Panc1 (cell line): ENCODE measurements around the gene MS4A6E. TPM values are rescaled to one million over a fixed set of nuclear protein-coding genes. Genes with fewer than 3 reads are reported as not detected.

ENCODE experiments used
- ATAC-seq: fragments of 200-7000 bp; cut with Tn5 transposase; 2 replicates; pipeline ENCODE4 v1.9.1; 2020; ENCODE audit warnings: mild to moderate bottlenecking, moderate library complexity
- BruUV-seq: library from RNA; stranded (reverse); fragments of 400-500 nt; replicated peaks from 2 replicates; lab custom pipeline; 2021; lab: Mats Ljungman, UMichigan
- CTCF ChIA-PET: fragments of 300-600 bp; sonication (Branson Sonifier 250); formaldehyde crosslinking; loops from one replicate; lab custom pipeline; 2022; ENCODE audit warnings: antibody characterized with exemption; lab: Charles Lee
- POLR2A ChIA-PET: fragments of 300-600 bp; sonication (Branson Sonifier 250); formaldehyde crosslinking; loops from one replicate; lab custom pipeline; 2022; ENCODE audit warnings: antibody characterized with exemption; lab: Charles Lee
- DNase-seq: peaks from one replicate; pipeline ENCODE4 v3.0.0-alpha.2; 2010; ENCODE audit warnings: low read depth, low spot score
- H3K27ac ChIP-seq: 2 replicates; pipeline ENCODE4 v1.5.1; 2011; ENCODE audit warnings: mild to moderate bottlenecking, low read length, inconsistent platforms
- H3K27me3 ChIP-seq: fragments of 200-500 bp; sonication (Bioruptor generic); 2 replicates; pipeline ENCODE4 v1.6.0; 2014; ENCODE audit warnings: low read length, inconsistent platforms; ENCODE audit not compliant: control insufficient read depth, insufficient read depth
- H3K36me3 ChIP-seq: fragments of 200-500 bp; sonication (Bioruptor generic); 2 replicates; pipeline ENCODE4 v1.5.1; 2014; ENCODE audit warnings: inconsistent platforms, mild to moderate bottlenecking, low read length, moderate library complexity; ENCODE audit not compliant: control insufficient read depth, insufficient read depth
- H3K4me1 ChIP-seq: 2 replicates; pipeline ENCODE4 v1.5.1; 2011; ENCODE audit warnings: inconsistent platforms, mild to moderate bottlenecking, low read length, moderate library complexity; ENCODE audit not compliant: control insufficient read depth, insufficient read depth
- H3K4me3 ChIP-seq, 2 experiments: 2 replicates each; pipeline ENCODE4 v1.5.1; 2011 to 2012; ENCODE audit warnings: low read depth in 2 of 2, low read length in 2 of 2, mild to moderate bottlenecking in 2 of 2, inconsistent platforms in 1 of 2, moderate library complexity in 1 of 2
- H3K9me3 ChIP-seq: fragments of 200-500 bp; sonication (Bioruptor generic); 2 replicates; pipeline ENCODE4 v1.5.1; 2014; ENCODE audit warnings: low read depth, mild to moderate bottlenecking, inconsistent platforms, low read length, moderate library complexity; ENCODE audit not compliant: control insufficient read depth, insufficient read depth
- POLR2AphosphoS5 ChIP-seq: IDR thresholded peaks from 2 replicates; pipeline ENCODE4 v1.6.1; 2012; ENCODE audit warnings: mild to moderate bottlenecking, low read depth, low read length, moderate library complexity
- REST ChIP-seq, 2 experiments: IDR thresholded peaks; 2 replicates each; pipeline ENCODE4 v1.6.1; 2011 to 2012; ENCODE audit warnings: low read depth in 2 of 2, control low read depth in 1 of 2, low read length in 1 of 2, mild to moderate bottlenecking in 1 of 2, moderate library complexity in 1 of 2; ENCODE audit not compliant: insufficient read depth in 1 of 2
- SIN3A ChIP-seq: IDR thresholded peaks from 2 replicates; pipeline ENCODE4 v1.6.1; 2012; ENCODE audit warnings: low read depth, mild to moderate bottlenecking, low read length, moderate library complexity, borderline replicate concordance; ENCODE audit not compliant: insufficient read depth
- TCF7L2 ChIP-seq: IDR thresholded peaks from 2 replicates; pipeline ENCODE4 v1.6.1; 2011; ENCODE audit warnings: mild to moderate bottlenecking, low read depth, low read length, inconsistent platforms
- in situ Hi-C: cut with HindIII; loops from 2 replicates; pipeline ENCODE4 v1.10.0; 2016; ENCODE audit warnings: low sequenced_read_pairs, low pct_unique_long_range_greater_than_20kb
- intact Hi-C: fragments of 100-400 bp; cut with micrococcal nuclease; formaldehyde crosslinking; loops from one replicate; pipeline ENCODE4 v1.10.0; 2022; ENCODE audit not compliant: unreplicated experiment
- total RNA-seq: library from RNA; stranded (reverse); gene quantifications from one replicate; pipeline ENCODE4 v1.2.1, GENCODE V29; 2021; ENCODE audit not compliant: unreplicated experiment
- TF ChIP-seq, protein P1 (sequence below): fragments of 450-650 bp; IDR thresholded peaks from 2 replicates; pipeline ENCODE4 v1.5.1; 2017; ENCODE audit warnings: mild to moderate bottlenecking

MS4A6E gene
- total RNA-seq, 1 experiment from 2014 or later, result not detected

- in situ Hi-C loops, result no loop called here
- Histone ChIP-seq H3K27ac (no peak overlapping the region), H3K4me1 (no peaks in the 10 kb centered on the region), H3K27me3 (peaks cover 2% of the 10 kb centered on the region; the same call in 1 of the 2 replicates), H3K9me3 (no peaks in the 10 kb centered on the region), H3K36me3 (no peaks in the 10 kb centered on the region), H3K4me3 (no peak overlapping the region)
- ChIA-PET CTCF (no interaction called here), POLR2A (no interaction called here)
- ATAC-seq, result no peak
- TF ChIP-seq POLR2AphosphoS5 (no peak), TCF7L2 (no peak), REST (IDR thresholded peaks at IDR 0.05; ENCODE audit: insufficient read depth in 1 of 2, low read depth in 2 of 2, low read length in 1 of 2) (no peak), SIN3A (no peak)
- TF ChIP-seq, protein P1, sequence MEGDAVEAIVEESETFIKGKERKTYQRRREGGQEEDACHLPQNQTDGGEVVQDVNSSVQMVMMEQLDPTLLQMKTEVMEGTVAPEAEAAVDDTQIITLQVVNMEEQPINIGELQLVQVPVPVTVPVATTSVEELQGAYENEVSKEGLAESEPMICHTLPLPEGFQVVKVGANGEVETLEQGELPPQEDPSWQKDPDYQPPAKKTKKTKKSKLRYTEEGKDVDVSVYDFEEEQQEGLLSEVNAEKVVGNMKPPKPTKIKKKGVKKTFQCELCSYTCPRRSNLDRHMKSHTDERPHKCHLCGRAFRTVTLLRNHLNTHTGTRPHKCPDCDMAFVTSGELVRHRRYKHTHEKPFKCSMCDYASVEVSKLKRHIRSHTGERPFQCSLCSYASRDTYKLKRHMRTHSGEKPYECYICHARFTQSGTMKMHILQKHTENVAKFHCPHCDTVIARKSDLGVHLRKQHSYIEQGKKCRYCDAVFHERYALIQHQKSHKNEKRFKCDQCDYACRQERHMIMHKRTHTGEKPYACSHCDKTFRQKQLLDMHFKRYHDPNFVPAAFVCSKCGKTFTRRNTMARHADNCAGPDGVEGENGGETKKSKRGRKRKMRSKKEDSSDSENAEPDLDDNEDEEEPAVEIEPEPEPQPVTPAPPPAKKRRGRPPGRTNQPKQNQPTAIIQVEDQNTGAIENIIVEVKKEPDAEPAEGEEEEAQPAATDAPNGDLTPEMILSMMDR, result no peak
- no peak for DNase-seq
- intact Hi-C loops, result loop anchor here (5.0 kb wide), 1 partner anchor 267 kb away; no protein-coding TSS in a partner anchor
- BruUV-seq, result no TSS peak
These were observed 22.9 kb downstream of the MS4A6E start for GRCh38 chr11:60349990-60350389.

DNA sequence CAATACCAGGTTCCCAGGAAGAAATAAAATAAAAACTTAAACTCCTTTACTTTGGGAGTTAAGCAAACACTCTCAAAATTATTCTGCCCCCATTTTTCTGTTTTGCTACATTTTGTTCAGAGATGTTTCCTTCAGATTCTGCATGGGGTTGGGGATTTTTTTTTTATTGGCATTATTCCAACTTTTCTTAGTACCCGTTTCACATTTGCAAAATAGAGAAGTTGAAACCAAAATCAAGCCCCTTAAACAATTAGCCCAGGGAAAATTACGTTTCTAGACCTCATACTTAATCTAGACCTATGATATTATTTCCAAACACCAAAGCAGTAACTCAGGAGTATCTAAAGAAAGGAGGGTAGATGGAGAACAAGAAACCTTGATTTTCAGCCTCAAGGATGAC is 30.7 kb downstream of the MS4A6E start:
- no peak overlapping the region for H3K4me3 ChIP-seq
- H3K9me3 ChIP-seq, result no peaks in the 10 kb centered on the region
- no peaks in the 10 kb centered on the region for H3K36me3 ChIP-seq
- H3K27ac ChIP-seq, result no peak overlapping the region
- TF ChIP-seq, protein P1, result no peak
- no peak for TF ChIP-seq SIN3A
- TF ChIP-seq TCF7L2, result no peak
- no peak for TF ChIP-seq REST (IDR thresholded peaks at IDR 0.05; ENCODE audit: insufficient read depth in 1 of 2, low read depth in 2 of 2, low read length in 1 of 2)
- TF ChIP-seq POLR2AphosphoS5, result no peak
- intact Hi-C loops, result no loop called here
- POLR2A ChIA-PET, result interaction anchor here (0.7 kb wide), 1 partner anchor 353 kb away, joined by 3 read pairs; no protein-coding TSS in a partner anchor
- ATAC-seq (no peak), DNase-seq (no peak)
- no TSS peak for BruUV-seq
- H3K27me3 ChIP-seq, result no peaks in the 10 kb centered on the region
- CTCF ChIA-PET, result no interaction called here
- in situ Hi-C loops, result no loop called here
- H3K4me1 ChIP-seq, result no peaks in the 10 kb centered on the region
